ENCODE results near the gene DCHS2.
"Not testable (repeated sequence)": the region's sequence is repeated elsewhere in the genome, so short reads cannot be mapped to it uniquely, and the experiment has no call there.

Gene DCHS2

DNA sequence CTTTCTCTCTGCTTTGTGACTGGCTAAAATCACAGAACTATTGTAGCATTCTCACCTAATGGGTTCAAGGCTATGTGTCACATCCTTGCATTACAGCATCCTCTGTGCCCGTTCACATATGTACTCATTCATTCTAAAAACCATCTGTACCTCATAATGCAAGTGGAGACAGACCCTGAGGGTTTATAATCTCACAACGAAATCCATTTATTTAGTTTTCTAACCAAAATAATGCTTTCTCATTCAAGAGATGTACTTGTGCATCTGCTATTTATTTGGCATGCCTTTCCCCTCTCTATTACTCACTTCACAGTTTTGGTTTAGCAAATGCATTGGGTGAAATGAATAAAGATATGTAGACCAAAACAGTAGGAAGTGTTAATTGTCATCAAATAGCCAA is 261.5 kb downstream of the DCHS2 start:
- Histone ChIP-seq H3K4me1 (ENCODE audit: control insufficient read depth, insufficient read depth, low read length, unreplicated experiment) (no peaks in the 10 kb centered on the region), H3K79me2 (ENCODE audit: control insufficient read depth, insufficient read depth, low read length, unreplicated experiment) (no peaks in the 10 kb centered on the region), H2AFZ (ENCODE audit: low read length, unreplicated experiment) (no peak overlapping the region), H3K36me3 (ENCODE audit: insufficient read depth, low read length) (peaks cover 9% of the 10 kb centered on the region), H3K27me3 (ENCODE audit: insufficient read depth, low read length) (no peaks in the 10 kb centered on the region), H3K27ac (ENCODE audit: low read depth, low read length) (no peak overlapping the region), H3K4me3 (ENCODE audit: low read depth, low read length) (no peak overlapping the region)

DNA sequence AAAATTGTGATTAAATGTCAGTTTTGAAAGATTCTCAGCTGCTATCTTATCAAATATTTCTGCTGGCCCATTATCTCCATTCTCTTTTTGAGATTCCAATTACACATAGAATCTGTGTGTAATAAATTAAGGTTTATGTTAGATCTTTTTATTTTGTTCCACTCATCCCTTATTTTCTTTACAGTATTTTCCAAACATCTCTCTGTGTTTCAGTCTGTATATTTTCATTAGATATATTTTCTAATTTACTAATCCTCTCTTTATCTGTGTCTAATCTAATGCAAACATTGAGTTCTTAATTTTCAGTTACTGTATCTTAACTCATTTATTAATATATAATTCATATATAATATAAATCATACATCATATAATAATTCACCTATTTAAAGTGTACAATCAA is 268.7 kb downstream of the DCHS2 start:
- H3K4me3 ChIP-seq (ENCODE audit: low read depth, low read length): no peak overlapping the region
- no peak overlapping the region for H3K27ac ChIP-seq (ENCODE audit: low read depth, low read length)
- peaks cover 42% of the 10 kb centered on the region for H3K36me3 ChIP-seq (ENCODE audit: insufficient read depth, low read length)
- no peaks in the 10 kb centered on the region for H3K79me2 ChIP-seq (ENCODE audit: control insufficient read depth, insufficient read depth, low read length, unreplicated experiment)
- no peaks in the 10 kb centered on the region for H3K4me1 ChIP-seq (ENCODE audit: control insufficient read depth, insufficient read depth, low read length, unreplicated experiment)
- H3K27me3 ChIP-seq (ENCODE audit: insufficient read depth, low read length): no peaks in the 10 kb centered on the region
- no peak overlapping the region for H2AFZ ChIP-seq (ENCODE audit: low read length, unreplicated experiment)

DNA sequence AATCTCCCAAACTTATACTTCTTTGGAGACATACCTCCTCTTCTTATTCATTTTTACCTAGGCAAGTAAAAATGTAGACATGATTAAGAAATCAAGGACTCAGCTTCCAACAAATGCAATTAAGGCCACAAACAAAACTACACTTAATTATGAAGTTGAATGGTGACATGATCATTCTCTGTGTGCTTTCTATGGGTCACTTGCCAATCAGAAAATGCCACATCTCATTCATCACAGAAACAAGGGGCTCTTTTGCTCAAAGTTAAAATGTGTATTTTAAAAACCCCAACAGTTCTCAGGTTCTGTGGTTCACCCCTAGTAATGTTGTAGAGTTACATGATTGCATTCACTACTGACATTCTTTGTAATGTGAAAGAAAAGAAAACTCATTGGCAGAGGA is 273.5 kb downstream of the DCHS2 start:
- no peak overlapping the region for H2AFZ ChIP-seq (ENCODE audit: low read length, unreplicated experiment)
- H3K79me2 ChIP-seq (ENCODE audit: control insufficient read depth, insufficient read depth, low read length, unreplicated experiment): no peaks in the 10 kb centered on the region
- H3K4me1 ChIP-seq (ENCODE audit: control insufficient read depth, insufficient read depth, low read length, unreplicated experiment): no peaks in the 10 kb centered on the region
- no peak overlapping the region for H3K27ac ChIP-seq (ENCODE audit: low read depth, low read length)
- no peak overlapping the region for H3K4me3 ChIP-seq (ENCODE audit: low read depth, low read length)
- H3K36me3 ChIP-seq (ENCODE audit: insufficient read depth, low read length): peaks cover 26% of the 10 kb centered on the region
- H3K27me3 ChIP-seq (ENCODE audit: insufficient read depth, low read length): no peaks in the 10 kb centered on the region

- not testable (repeated sequence) for H3K27me3 ChIP-seq (ENCODE audit: insufficient read depth, low read length); H3K4me1 ChIP-seq (ENCODE audit: control insufficient read depth, insufficient read depth, low read length, unreplicated experiment); H3K79me2 ChIP-seq (ENCODE audit: control insufficient read depth, insufficient read depth, low read length, unreplicated experiment); H3K27ac ChIP-seq (ENCODE audit: low read depth, low read length); H2AFZ ChIP-seq (ENCODE audit: low read length, unreplicated experiment); H3K4me3 ChIP-seq (ENCODE audit: low read depth, low read length)
- peaks cover 20% of the 10 kb centered on the region for H3K36me3 ChIP-seq (ENCODE audit: insufficient read depth, low read length)
These were observed 274.2 kb downstream of the DCHS2 start for GRCh38 chr4:154217384-154217783.

DNA sequence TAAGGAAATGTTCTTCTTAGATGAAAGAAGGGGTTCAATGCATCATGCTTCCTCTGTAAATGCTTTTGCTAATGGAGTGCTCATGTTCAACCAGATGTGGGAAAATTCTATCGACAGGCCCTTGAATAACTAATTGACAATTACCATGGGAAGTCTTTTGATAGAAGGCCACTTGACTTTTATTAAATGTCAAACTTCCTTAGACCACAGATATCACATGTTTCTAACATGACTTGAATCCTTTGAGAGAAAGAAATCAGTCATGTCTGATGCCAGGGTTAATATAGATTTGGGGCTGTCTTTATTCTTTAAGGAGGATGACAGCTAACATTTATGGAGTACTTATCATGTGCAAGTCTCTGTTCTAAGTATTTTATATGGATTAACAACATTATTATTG is 280.1 kb downstream of the DCHS2 start:
- H3K36me3 ChIP-seq (ENCODE audit: insufficient read depth, low read length): peaks cover 9% of the 10 kb centered on the region
- no peak overlapping the region for H3K4me3 ChIP-seq (ENCODE audit: low read depth, low read length)
- no peaks in the 10 kb centered on the region for H3K79me2 ChIP-seq (ENCODE audit: control insufficient read depth, insufficient read depth, low read length, unreplicated experiment)
- no peak overlapping the region for H2AFZ ChIP-seq (ENCODE audit: low read length, unreplicated experiment)
- H3K4me1 ChIP-seq (ENCODE audit: control insufficient read depth, insufficient read depth, low read length, unreplicated experiment): no peaks in the 10 kb centered on the region
- H3K27me3 ChIP-seq (ENCODE audit: insufficient read depth, low read length): no peaks in the 10 kb centered on the region
- no peak overlapping the region for H3K27ac ChIP-seq (ENCODE audit: low read depth, low read length)

GRCh38 chr4:154208424-154208823 is 283.2 kb downstream of the DCHS2 start:
- Histone ChIP-seq H3K27ac (ENCODE audit: low read depth, low read length) (no peak overlapping the region), H3K79me2 (ENCODE audit: control insufficient read depth, insufficient read depth, low read length, unreplicated experiment) (no peaks in the 10 kb centered on the region), H3K4me3 (ENCODE audit: low read depth, low read length) (no peak overlapping the region), H2AFZ (ENCODE audit: low read length, unreplicated experiment) (no peak overlapping the region), H3K36me3 (ENCODE audit: insufficient read depth, low read length) (peaks cover 13% of the 10 kb centered on the region), H3K4me1 (ENCODE audit: control insufficient read depth, insufficient read depth, low read length, unreplicated experiment) (peaks cover 9% of the 10 kb centered on the region), H3K27me3 (ENCODE audit: insufficient read depth, low read length) (no peaks in the 10 kb centered on the region)

DNA sequence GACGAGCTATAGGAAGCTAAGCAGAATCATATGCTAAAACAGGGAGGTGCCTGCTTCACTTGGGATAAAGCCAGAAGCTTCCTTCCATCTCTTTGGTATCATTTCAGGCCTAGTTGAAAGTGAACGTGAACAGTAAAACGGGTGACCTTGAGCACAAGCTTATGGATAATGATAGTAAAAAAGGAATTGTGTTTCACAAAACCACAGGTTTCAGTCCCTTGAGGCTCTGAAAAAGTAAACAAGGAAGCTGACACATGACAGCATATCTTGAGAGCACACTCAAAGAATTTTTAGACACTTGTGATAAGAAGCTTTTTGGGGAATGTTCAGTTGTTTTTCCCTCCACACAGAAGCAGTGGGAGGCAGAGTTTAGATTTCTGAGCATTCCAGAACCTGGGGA is 286.1 kb downstream of the DCHS2 start:
- Histone ChIP-seq H3K27me3 (ENCODE audit: insufficient read depth, low read length) (no peaks in the 10 kb centered on the region), H3K36me3 (ENCODE audit: insufficient read depth, low read length) (peaks cover 13% of the 10 kb centered on the region), H2AFZ (ENCODE audit: low read length, unreplicated experiment) (no peak overlapping the region), H3K4me3 (ENCODE audit: low read depth, low read length) (no peak overlapping the region), H3K79me2 (ENCODE audit: control insufficient read depth, insufficient read depth, low read length, unreplicated experiment) (no peaks in the 10 kb centered on the region), H3K4me1 (ENCODE audit: control insufficient read depth, insufficient read depth, low read length, unreplicated experiment) (peaks cover 9% of the 10 kb centered on the region), H3K27ac (ENCODE audit: low read depth, low read length) (no peak overlapping the region)

- H2AFZ ChIP-seq (ENCODE audit: low read length, unreplicated experiment): no peak overlapping the region
- peaks cover 8% of the 10 kb centered on the region for H3K79me2 ChIP-seq (ENCODE audit: control insufficient read depth, insufficient read depth, low read length, unreplicated experiment)
- H3K27ac ChIP-seq (ENCODE audit: low read depth, low read length): no peak overlapping the region
- peaks cover under 1% of the 10 kb centered on the region for H3K4me1 ChIP-seq (ENCODE audit: control insufficient read depth, insufficient read depth, low read length, unreplicated experiment)
- H3K27me3 ChIP-seq (ENCODE audit: insufficient read depth, low read length): no peaks in the 10 kb centered on the region
- no peaks in the 10 kb centered on the region; the same call in 1 of the 2 replicates for H3K36me3 ChIP-seq (ENCODE audit: insufficient read depth, low read length)
- no peak overlapping the region for H3K4me3 ChIP-seq (ENCODE audit: low read depth, low read length)
These were observed 296.9 kb downstream of the DCHS2 start for GRCh38 chr4:154194649-154195048.

GRCh38 chr4:154192585-154192984 is 299.0 kb downstream of the DCHS2 start:
- peaks cover 12% of the 10 kb centered on the region for H3K4me1 ChIP-seq (ENCODE audit: control insufficient read depth, insufficient read depth, low read length, unreplicated experiment)
- no peaks in the 10 kb centered on the region; the same call in 1 of the 2 replicates for H3K36me3 ChIP-seq (ENCODE audit: insufficient read depth, low read length)
- no peak overlapping the region for H2AFZ ChIP-seq (ENCODE audit: low read length, unreplicated experiment)
- H3K4me3 ChIP-seq (ENCODE audit: low read depth, low read length): no peak overlapping the region
- H3K27me3 ChIP-seq (ENCODE audit: insufficient read depth, low read length): no peaks in the 10 kb centered on the region
- peaks cover 8% of the 10 kb centered on the region for H3K79me2 ChIP-seq (ENCODE audit: control insufficient read depth, insufficient read depth, low read length, unreplicated experiment)
- H3K27ac ChIP-seq (ENCODE audit: low read depth, low read length): no peak overlapping the region

- H3K4me1 ChIP-seq (ENCODE audit: control insufficient read depth, insufficient read depth, low read length, unreplicated experiment): peaks cover 12% of the 10 kb centered on the region
- H3K27ac ChIP-seq (ENCODE audit: low read depth, low read length): peak overlapping the region; percentile 2; the same call in 1 of the 2 replicates
- no peaks in the 10 kb centered on the region for H3K79me2 ChIP-seq (ENCODE audit: control insufficient read depth, insufficient read depth, low read length, unreplicated experiment)
- H3K4me3 ChIP-seq (ENCODE audit: low read depth, low read length): no peak overlapping the region
- no peaks in the 10 kb centered on the region; the same call in 1 of the 2 replicates for H3K36me3 ChIP-seq (ENCODE audit: insufficient read depth, low read length)
- H3K27me3 ChIP-seq (ENCODE audit: insufficient read depth, low read length): no peaks in the 10 kb centered on the region
- no peak overlapping the region for H2AFZ ChIP-seq (ENCODE audit: low read length, unreplicated experiment)
These were observed 302.3 kb downstream of the DCHS2 start for GRCh38 chr4:154189346-154189745.

GRCh38 chr4:154186888-154187287 is 304.7 kb downstream of the DCHS2 start:
- H3K79me2 ChIP-seq (ENCODE audit: control insufficient read depth, insufficient read depth, low read length, unreplicated experiment): no peaks in the 10 kb centered on the region
- H3K4me1 ChIP-seq (ENCODE audit: control insufficient read depth, insufficient read depth, low read length, unreplicated experiment): peaks cover 12% of the 10 kb centered on the region
- H3K4me3 ChIP-seq (ENCODE audit: low read depth, low read length): no peak overlapping the region
- no peak overlapping the region for H3K27ac ChIP-seq (ENCODE audit: low read depth, low read length)
- no peak overlapping the region for H2AFZ ChIP-seq (ENCODE audit: low read length, unreplicated experiment)
- no peaks in the 10 kb centered on the region; the same call in 1 of the 2 replicates for H3K36me3 ChIP-seq (ENCODE audit: insufficient read depth, low read length)
- H3K27me3 ChIP-seq (ENCODE audit: insufficient read depth, low read length): no peaks in the 10 kb centered on the region

Measured in ACC112 (cell line).